Liver (tissue), 9 donors: Measurements from ENCODE around the gene KIF21B. TPM values are rescaled to one million over a fixed set of nuclear protein-coding genes. Genes with fewer than 3 reads are reported as not detected.

Experiments used
- DNase-seq: peaks from one replicate; pipeline ENCODE4 v3.0.0-alpha.2; 2017; ENCODE audit warnings: low spot score
- H3K27ac ChIP-seq, 2 donors: one replicate each; pipeline ENCODE4 v1.7.0; 2013; ENCODE audit warnings: inconsistent platforms in 2 of 2, low read length in 2 of 2, control low read depth in 1 of 2, low read depth in 1 of 2, mild to moderate bottlenecking in 1 of 2
- H3K27me3 ChIP-seq, 4 donors: one replicate each; pipeline versions ENCODE4 v1.6.1 to v1.7.0; 2013; ENCODE audit warnings: low read length in 3 of 4, inconsistent platforms in 1 of 4, mild to moderate bottlenecking in 1 of 4, moderate library complexity in 1 of 4; ENCODE audit not compliant: control insufficient read depth in 4 of 4, insufficient read depth in 4 of 4
- H3K36me3 ChIP-seq, 4 donors: one replicate each; pipeline versions ENCODE4 v1.6.1 to v1.7.0; 2013; ENCODE audit warnings: low read length in 3 of 4, mild to moderate bottlenecking in 3 of 4, low read depth in 1 of 4, moderate library complexity in 1 of 4; ENCODE audit not compliant: control insufficient read depth in 4 of 4, insufficient read depth in 3 of 4
- H3K4me1 ChIP-seq, 4 donors: one replicate each; pipeline versions ENCODE4 v1.6.1 to v1.7.0; 2013; ENCODE audit warnings: low read length in 3 of 4, mild to moderate bottlenecking in 3 of 4, moderate library complexity in 1 of 4; ENCODE audit not compliant: control insufficient read depth in 4 of 4, insufficient read depth in 4 of 4
- H3K4me3 ChIP-seq, 3 donors: one replicate each; pipeline versions ENCODE4 v1.6.1 to v1.7.0; 2013; ENCODE audit warnings: low read length in 3 of 3, control low read depth in 1 of 3, low read depth in 1 of 3, mild to moderate bottlenecking in 1 of 3
- H3K9ac ChIP-seq, 2 donors: one replicate each; pipeline ENCODE4 v1.7.0; 2013; ENCODE audit warnings: low read length in 2 of 2, mild to moderate bottlenecking in 2 of 2, moderate library complexity in 2 of 2, control low read depth in 1 of 2, low read depth in 1 of 2
- H3K9me3 ChIP-seq, 4 donors: one replicate each; pipeline versions ENCODE4 v1.6.1 to v1.7.0; 2013; ENCODE audit warnings: low read length in 3 of 4; ENCODE audit not compliant: control insufficient read depth in 4 of 4
- EGR1 ChIP-seq, 2 donors: IDR thresholded peaks; 2 replicates each; pipeline ENCODE4 v1.6.1; 2016 to 2018; ENCODE audit warnings: antibody characterized with exemption in 2 of 2, low read depth in 2 of 2
- FOXA1 ChIP-seq: IDR thresholded peaks from 2 replicates; pipeline ENCODE4 v1.6.1; 2016; ENCODE audit warnings: antibody characterized with exemption
- FOXA2 ChIP-seq: IDR thresholded peaks from 2 replicates; pipeline ENCODE4 v1.6.1; 2016; ENCODE audit warnings: antibody characterized with exemption
- GABPA ChIP-seq, 2 donors: IDR thresholded peaks in 1 of 2; conservative IDR thresholded peaks in 1 of 2; 2 replicates each; pipeline ENCODE4 v1.6.1; 2016; ENCODE audit warnings: antibody characterized with exemption in 2 of 2, mild to moderate bottlenecking in 1 of 2, moderate library complexity in 1 of 2
- HNF4A ChIP-seq, 2 donors: conservative IDR thresholded peaks; 2 replicates each; pipeline ENCODE4 v1.6.1; 2016; ENCODE audit warnings: antibody characterized with exemption in 2 of 2, mild to moderate bottlenecking in 2 of 2
- HNF4G ChIP-seq: IDR thresholded peaks from 2 replicates; pipeline ENCODE4 v1.6.1; 2016; ENCODE audit warnings: antibody characterized with exemption
- JUND ChIP-seq, 2 donors: IDR thresholded peaks; 2 replicates each; pipeline ENCODE4 v1.6.1; 2016; ENCODE audit warnings: antibody characterized with exemption in 2 of 2
- NR2F2 ChIP-seq: IDR thresholded peaks from 2 replicates; pipeline ENCODE4 v1.6.1; 2016; ENCODE audit warnings: antibody characterized with exemption
- RAD21 ChIP-seq, 2 donors: IDR thresholded peaks; 2 replicates each; pipeline ENCODE4 v1.6.1; 2016; ENCODE audit warnings: antibody characterized with exemption in 2 of 2, mild to moderate bottlenecking in 2 of 2
- REST ChIP-seq: IDR thresholded peaks from 2 replicates; pipeline ENCODE4 v1.6.1; 2016; ENCODE audit warnings: antibody characterized with exemption, mild to moderate bottlenecking
- RXRA ChIP-seq, 2 donors: IDR thresholded peaks; 2 replicates each; pipeline ENCODE4 v1.6.1; 2017 to 2018; ENCODE audit warnings: antibody characterized with exemption in 2 of 2, mild to moderate bottlenecking in 1 of 2
- SP1 ChIP-seq: IDR thresholded peaks from 2 replicates; pipeline ENCODE4 v1.6.1; 2018; ENCODE audit warnings: antibody characterized with exemption, mild to moderate bottlenecking
- TAF1 ChIP-seq: conservative IDR thresholded peaks from 2 replicates; pipeline ENCODE4 v1.6.1; 2016; ENCODE audit warnings: antibody characterized with exemption, mild to moderate bottlenecking
- YY1 ChIP-seq: IDR thresholded peaks from 2 replicates; pipeline ENCODE4 v1.6.1; 2016; ENCODE audit warnings: antibody characterized with exemption, mild to moderate bottlenecking
- ZBTB33 ChIP-seq: IDR thresholded peaks from 2 replicates; pipeline ENCODE4 v1.6.1; 2016; ENCODE audit warnings: antibody characterized with exemption
- whole genome bisulfite sequencing: extraction: QIAGEN DNeasy Blood & Tissue Kit; methylation state at CpG from one replicate; pipeline ENCODE4 v1.1.7; 2013; 5-methylcytosine and 5-hydroxymethylcytosine counted together
- polyA plus RNA-seq, 2 donors: library from polyadenylated mRNA; stranded (reverse) in 1 of 2; unstranded in 1 of 2; fragments of 200-250 nt in 1 of 2; fragments of >200 nt in 1 of 2; fragmentation: Nextera tagmentation in 1 of 2; extraction: Ambion mirVana in 1 of 2; gene quantifications; one replicate each; pipeline versions ENCODE4 v1.2.1 to v1.2.3, GENCODE V29; 2013 to 2015
- total RNA-seq, 2 donors: library from RNA; depleted of rRNA; stranded (reverse); fragments of >200 nt; gene quantifications; one replicate each; pipeline ENCODE4 v1.2.3, GENCODE V29; 2014
- TF ChIP-seq, protein P1 (sequence below): IDR thresholded peaks from 2 replicates; pipeline ENCODE4 v1.6.1; 2016; ENCODE audit warnings: antibody characterized with exemption
- TF ChIP-seq, protein P2 (sequence below): IDR thresholded peaks from 2 replicates; pipeline ENCODE4 v1.6.1; 2016; ENCODE audit warnings: antibody characterized with exemption
- TF ChIP-seq, protein P3 (sequence below): fragments of 150-350 bp; IDR thresholded peaks from 2 replicates; pipeline ENCODE4 v1.5.1; 2017; ENCODE audit warnings: improper control_type of control experiment, low read depth, low read length; ENCODE audit not compliant: missing input control
- donor health status: healthy.
- donor health status: healthy.
- donor health status: healthy.
- donor health status: healthy.
- donor health status: healthy.

Gene KIF21B
- total and polyA plus RNA-seq, 4 donors: 0.42 to 1.9 (median 1.0) TPM

DNA sequence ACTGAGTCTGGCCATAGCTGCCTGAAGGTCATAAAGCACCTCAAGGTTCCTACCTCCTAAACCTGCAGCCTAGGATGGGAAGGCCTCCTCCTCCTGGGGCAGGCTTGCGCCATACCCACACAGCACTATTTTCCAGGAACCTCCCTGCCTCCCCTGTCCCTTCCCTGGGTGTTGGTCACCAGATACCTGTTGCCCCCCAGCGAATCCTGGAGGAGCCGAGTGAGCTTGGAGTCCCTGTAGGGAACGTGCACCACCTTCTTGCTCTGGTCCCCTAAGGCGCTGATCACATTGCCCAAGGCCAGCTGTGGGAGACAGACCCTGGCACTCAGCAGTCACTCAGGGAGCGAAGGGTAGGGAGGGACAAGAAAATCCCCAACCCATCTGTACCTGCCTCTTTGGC lies 19.4 kb downstream of the KIF21B start (continued):
- TF ChIP-seq NR2F2 (no peak), TAF1 (no peak), FOXA1 (no peak), YY1 (no peak), GABPA (IDR thresholded peaks at IDR 0.05 in 1 of 2, conservative IDR thresholded peaks at IDR 0.05 in 1 of 2) (no peak), HNF4G (no peak), JUND (IDR thresholded peaks at IDR 0.05) (no peak), RXRA (IDR thresholded peaks at IDR 0.05) (no peak), RAD21 (IDR thresholded peaks at IDR 0.05) (no peak)
- TF ChIP-seq, protein P1, sequence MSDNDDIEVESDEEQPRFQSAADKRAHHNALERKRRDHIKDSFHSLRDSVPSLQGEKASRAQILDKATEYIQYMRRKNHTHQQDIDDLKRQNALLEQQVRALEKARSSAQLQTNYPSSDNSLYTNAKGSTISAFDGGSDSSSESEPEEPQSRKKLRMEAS: no peak
- TF ChIP-seq, protein P2, sequence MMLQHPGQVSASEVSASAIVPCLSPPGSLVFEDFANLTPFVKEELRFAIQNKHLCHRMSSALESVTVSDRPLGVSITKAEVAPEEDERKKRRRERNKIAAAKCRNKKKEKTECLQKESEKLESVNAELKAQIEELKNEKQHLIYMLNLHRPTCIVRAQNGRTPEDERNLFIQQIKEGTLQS: no peak

DNA sequence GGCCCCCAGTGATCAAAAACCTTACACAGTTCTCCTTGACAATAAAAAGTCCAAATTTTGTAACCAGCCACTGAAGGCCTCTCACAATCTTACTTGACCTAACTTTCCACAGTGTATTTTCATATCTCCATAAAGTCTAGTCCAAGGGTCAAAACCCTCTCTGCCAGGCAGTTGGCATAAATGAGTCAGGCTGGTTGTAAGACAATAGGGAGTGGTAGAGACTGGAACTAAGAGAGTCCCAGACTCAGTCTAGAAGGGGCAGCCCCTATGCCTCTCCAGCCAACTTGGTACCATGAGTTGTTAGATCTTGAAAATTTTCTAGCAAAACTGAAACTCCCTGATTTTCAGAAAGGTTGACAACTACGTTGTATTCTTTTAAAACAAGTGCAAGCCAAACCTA lies 21.0 kb downstream of the KIF21B start:
- no peaks in the 10 kb centered on the region for H3K27me3 ChIP-seq
- 94% methylated on average over 1 of the region's 1 CpG for WGBS
- H3K4me1 ChIP-seq: no peaks in the 10 kb centered on the region
- H3K9ac ChIP-seq: no peak overlapping the region
- H3K27ac ChIP-seq: no peak overlapping the region
- no peak for TF ChIP-seq JUND (IDR thresholded peaks at IDR 0.05)
- TF ChIP-seq, protein P3, sequence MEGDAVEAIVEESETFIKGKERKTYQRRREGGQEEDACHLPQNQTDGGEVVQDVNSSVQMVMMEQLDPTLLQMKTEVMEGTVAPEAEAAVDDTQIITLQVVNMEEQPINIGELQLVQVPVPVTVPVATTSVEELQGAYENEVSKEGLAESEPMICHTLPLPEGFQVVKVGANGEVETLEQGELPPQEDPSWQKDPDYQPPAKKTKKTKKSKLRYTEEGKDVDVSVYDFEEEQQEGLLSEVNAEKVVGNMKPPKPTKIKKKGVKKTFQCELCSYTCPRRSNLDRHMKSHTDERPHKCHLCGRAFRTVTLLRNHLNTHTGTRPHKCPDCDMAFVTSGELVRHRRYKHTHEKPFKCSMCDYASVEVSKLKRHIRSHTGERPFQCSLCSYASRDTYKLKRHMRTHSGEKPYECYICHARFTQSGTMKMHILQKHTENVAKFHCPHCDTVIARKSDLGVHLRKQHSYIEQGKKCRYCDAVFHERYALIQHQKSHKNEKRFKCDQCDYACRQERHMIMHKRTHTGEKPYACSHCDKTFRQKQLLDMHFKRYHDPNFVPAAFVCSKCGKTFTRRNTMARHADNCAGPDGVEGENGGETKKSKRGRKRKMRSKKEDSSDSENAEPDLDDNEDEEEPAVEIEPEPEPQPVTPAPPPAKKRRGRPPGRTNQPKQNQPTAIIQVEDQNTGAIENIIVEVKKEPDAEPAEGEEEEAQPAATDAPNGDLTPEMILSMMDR: no peak
- TF ChIP-seq YY1: no peak
- TF ChIP-seq SP1: no peak
- no peak for TF ChIP-seq TAF1
- no peak for TF ChIP-seq FOXA1
- no peak for TF ChIP-seq ZBTB33
- TF ChIP-seq FOXA2: no peak
- TF ChIP-seq RXRA (IDR thresholded peaks at IDR 0.05): no peak
- TF ChIP-seq, protein P2: no peak
- TF ChIP-seq EGR1 (IDR thresholded peaks at IDR 0.05; ENCODE audit: low read depth in 2 of 2): no peak
- TF ChIP-seq HNF4G: no peak
- no peak for TF ChIP-seq HNF4A (conservative IDR thresholded peaks at IDR 0.05)
- no peak for TF ChIP-seq REST
- TF ChIP-seq GABPA (IDR thresholded peaks at IDR 0.05 in 1 of 2, conservative IDR thresholded peaks at IDR 0.05 in 1 of 2): no peak
- no peaks in the 10 kb centered on the region for H3K36me3 ChIP-seq
- no peaks in the 10 kb centered on the region for H3K9me3 ChIP-seq
- no peak for DNase-seq
- H3K4me3 ChIP-seq: no peak overlapping the region
